GM12874 (cell line): ENCODE data around the gene RFPL3.

Experiments
- TF ChIP-seq, protein P1 (sequence below): IDR thresholded peaks from 2 replicates; pipeline ENCODE4 v1.5.1; 2011; ENCODE audit warnings: low read depth, mild to moderate bottlenecking, control low read depth, low read length, moderate library complexity; ENCODE audit not compliant: insufficient read depth

RFPL3 gene

DNA sequence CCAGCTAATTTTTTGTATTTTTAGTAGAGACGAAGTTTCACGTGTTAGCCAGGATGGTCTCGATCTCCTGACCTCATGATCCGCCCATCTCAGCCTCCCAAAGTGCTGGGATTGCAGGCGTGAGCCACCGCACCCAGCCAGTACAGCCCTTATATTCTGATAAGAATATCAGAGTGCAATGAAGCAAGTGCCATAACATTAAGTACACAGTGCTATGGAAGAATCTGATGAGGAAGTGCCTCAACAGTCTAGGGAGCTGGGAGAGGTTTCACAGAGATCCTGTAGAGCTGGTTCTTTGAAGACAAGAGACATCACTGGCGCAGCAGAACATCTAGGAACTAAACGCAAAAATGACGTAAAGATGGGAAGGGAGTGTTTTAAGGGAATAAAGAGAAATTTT is 52.3 kb downstream of the RFPL3 start:
- TF ChIP-seq, protein P1, sequence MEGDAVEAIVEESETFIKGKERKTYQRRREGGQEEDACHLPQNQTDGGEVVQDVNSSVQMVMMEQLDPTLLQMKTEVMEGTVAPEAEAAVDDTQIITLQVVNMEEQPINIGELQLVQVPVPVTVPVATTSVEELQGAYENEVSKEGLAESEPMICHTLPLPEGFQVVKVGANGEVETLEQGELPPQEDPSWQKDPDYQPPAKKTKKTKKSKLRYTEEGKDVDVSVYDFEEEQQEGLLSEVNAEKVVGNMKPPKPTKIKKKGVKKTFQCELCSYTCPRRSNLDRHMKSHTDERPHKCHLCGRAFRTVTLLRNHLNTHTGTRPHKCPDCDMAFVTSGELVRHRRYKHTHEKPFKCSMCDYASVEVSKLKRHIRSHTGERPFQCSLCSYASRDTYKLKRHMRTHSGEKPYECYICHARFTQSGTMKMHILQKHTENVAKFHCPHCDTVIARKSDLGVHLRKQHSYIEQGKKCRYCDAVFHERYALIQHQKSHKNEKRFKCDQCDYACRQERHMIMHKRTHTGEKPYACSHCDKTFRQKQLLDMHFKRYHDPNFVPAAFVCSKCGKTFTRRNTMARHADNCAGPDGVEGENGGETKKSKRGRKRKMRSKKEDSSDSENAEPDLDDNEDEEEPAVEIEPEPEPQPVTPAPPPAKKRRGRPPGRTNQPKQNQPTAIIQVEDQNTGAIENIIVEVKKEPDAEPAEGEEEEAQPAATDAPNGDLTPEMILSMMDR, result no peak

DNA sequence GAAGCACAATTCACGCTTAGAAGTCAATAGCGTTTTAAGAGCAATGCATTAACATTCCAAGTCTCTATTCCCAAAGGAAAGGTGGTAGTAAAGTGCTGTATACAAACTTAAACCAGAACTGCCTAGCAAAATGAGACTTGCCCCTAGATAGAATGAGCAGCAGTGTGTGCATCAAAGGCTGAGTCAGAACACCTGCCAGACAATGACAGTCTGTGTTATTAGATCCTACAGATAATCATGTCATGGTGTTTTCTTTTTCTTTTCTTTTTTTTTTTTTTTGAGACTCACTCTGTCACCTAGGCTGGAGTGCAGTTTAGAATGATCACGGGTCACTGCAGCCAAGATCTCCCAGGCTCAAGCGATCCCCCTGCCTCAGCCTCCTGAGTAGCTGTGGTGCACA is 52.8 kb downstream of the RFPL3 start:
- TF ChIP-seq, protein P1, result no peak
